A673 (cell line): ENCODE data around the gene CCT6A.

ENCODE experiments used
- EZH2 ChIP-seq: fragments of 200-600 bp; sonication (generic); IDR thresholded peaks from 2 replicates; pipeline ENCODE4 v1.6.1; 2017; ENCODE audit warnings: borderline replicate concordance, low read depth, mild to moderate bottlenecking, mixed read lengths, antibody characterized with exemption, low read length; ENCODE audit not compliant: poor library complexity, severe bottlenecking
- TF ChIP-seq, protein P1 (sequence below): fragments of 300-800, 200-600 bp; sonication (generic); conservative IDR thresholded peaks from 2 replicates; pipeline ENCODE4 v1.5.1; 2017; ENCODE audit warnings: low read depth, mild to moderate bottlenecking, antibody characterized with exemption, low read length, moderate library complexity, mixed read lengths

GRCh38 chr7:56074371-56074791 lies 22.8 kb downstream of the CCT6A start:
- TF ChIP-seq EZH2: no peak
- TF ChIP-seq, protein P1, sequence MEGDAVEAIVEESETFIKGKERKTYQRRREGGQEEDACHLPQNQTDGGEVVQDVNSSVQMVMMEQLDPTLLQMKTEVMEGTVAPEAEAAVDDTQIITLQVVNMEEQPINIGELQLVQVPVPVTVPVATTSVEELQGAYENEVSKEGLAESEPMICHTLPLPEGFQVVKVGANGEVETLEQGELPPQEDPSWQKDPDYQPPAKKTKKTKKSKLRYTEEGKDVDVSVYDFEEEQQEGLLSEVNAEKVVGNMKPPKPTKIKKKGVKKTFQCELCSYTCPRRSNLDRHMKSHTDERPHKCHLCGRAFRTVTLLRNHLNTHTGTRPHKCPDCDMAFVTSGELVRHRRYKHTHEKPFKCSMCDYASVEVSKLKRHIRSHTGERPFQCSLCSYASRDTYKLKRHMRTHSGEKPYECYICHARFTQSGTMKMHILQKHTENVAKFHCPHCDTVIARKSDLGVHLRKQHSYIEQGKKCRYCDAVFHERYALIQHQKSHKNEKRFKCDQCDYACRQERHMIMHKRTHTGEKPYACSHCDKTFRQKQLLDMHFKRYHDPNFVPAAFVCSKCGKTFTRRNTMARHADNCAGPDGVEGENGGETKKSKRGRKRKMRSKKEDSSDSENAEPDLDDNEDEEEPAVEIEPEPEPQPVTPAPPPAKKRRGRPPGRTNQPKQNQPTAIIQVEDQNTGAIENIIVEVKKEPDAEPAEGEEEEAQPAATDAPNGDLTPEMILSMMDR: peak; percentile 96
